GM21528 (cell line): ENCODE measurements around the gene CAST.
"Not testable (repeated sequence)": the region's sequence is repeated elsewhere in the genome, so short reads cannot be mapped to it uniquely, and the experiment has no call there.

ENCODE experiments used
- ATAC-seq: cut with Tn5 transposase; IDR thresholded peaks from one replicate; pipeline ENCODE4 v1.9.1; 2021; ENCODE audit warnings: mild to moderate bottlenecking, moderate library complexity; ENCODE audit not compliant: unreplicated experiment, low FRiP score

The CAST gene

DNA sequence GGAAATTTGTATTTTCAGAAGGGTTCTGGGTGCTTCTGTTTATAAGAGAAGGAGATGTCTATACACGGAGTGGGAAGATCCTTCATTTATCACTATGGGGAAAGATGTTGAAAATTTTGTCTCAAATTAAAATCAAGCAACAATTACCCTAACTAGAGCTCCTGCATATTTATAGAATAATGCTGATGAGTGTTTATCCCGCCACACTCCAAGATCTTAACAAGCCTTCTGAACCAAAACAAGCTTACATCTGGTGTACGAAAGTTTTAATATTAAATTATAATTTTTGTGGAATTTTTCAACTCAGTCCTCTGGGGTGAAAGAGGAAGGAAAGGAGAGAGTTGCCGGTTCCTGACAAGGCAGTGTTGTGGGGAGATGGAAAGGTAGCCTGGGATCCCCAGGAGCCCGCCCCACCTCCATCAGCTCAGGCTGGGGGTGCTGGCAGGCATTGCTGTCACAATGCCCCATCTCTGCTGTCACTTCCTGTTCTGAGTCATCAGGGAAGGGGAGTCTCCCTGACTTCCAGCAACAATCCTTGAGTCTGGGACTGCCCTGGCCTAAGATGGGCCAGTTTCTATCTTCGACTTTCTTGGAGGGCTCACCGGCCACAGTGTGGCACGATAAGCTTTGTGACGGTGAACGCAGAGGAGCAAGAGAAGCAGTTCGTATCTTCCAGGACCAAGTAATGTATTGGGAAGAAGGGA lies 81.0 kb downstream of the CAST start:
- no peak for ATAC-seq

DNA sequence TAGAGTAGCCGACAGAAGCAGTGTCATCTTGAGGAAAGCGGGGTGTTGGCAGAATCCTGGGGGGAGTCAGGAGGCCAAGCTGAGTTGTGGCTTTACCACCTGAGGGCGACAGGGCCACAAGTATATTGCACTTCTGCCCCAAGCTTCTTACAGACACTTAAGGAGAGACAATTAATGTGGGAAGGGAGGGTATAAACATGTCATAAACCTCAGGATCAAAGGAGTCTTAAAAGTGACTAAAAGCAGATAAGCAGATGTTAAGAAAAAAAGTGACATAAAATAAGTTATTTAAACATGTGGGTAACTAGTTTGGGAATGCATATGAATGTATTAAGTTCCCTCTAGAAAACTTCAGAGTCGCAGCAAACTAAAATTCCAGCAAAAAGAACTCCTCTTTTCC lies 81.6 kb downstream of the CAST start:
- ATAC-seq: no peak

DNA sequence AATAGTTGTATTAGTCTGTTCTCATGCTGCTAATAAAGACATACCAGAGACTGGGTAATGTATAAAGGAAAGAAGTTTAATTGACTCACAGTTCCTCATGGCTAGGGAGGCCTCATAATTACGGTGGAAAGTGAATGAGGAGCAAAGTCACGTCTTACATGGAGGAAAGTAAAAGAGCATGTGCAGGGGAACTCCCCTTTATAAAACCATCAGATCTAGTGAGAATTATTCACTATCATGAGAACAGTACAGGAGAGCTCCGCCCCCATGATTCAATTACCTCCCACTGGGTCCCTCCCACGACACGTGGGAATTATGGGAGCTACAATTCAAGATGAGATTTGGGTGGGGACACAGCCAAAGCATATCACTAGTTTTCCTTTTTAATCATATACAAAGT lies 82.0 kb downstream of the CAST start:
- ATAC-seq: not testable (repeated sequence)

DNA sequence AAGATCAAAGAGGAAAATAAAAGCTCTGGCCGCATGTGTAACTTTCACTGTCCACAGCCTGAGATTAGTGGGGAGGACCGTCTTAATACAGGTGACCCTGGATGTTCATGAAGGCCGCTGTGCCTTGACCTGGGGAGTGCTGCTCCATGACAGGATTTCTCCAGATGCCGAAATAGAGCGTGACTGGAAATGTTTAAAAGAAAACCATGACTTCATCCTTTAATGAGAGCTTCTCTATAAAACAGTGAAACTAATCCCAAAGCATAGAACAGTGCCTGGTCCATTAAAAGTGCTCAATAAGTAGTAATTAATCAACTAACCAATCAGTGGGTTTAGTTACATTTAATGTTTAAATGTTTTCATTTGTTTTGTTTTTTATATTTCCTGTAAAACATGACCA lies 82.8 kb downstream of the CAST start:
- ATAC-seq: no peak

DNA sequence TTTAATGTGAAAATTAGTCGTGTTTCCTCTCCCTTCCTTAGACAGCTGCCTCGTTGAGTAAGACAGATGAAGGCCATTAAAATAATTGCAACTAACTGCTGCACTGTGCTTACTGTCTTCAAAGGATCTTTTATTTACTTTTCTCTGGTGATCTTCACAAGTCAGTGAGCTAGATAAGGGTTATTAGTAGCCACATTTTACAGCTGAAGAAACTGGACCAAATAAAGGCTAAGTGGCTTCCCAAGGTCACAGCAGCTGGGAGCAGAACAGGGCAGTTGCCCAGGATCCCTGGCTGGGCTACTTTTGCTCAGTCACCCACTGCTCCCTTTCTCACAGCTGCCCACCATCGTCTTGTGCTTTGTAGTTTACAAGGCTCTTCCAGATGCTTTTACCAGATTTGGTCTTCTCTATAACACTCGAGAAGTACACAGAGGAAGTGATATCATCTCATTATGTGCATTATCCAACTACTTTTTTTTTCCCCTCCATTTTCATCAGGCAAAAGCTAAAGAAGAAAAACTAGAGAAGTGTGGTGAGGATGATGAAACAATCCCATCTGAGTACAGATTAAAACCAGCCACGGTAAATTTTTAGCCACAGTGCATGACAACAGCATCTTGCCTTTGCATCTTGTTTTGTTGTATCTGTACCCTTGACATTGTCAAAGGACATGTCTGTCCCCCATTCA lies 83.8 kb downstream of the CAST start:
- ATAC-seq: no peak

DNA sequence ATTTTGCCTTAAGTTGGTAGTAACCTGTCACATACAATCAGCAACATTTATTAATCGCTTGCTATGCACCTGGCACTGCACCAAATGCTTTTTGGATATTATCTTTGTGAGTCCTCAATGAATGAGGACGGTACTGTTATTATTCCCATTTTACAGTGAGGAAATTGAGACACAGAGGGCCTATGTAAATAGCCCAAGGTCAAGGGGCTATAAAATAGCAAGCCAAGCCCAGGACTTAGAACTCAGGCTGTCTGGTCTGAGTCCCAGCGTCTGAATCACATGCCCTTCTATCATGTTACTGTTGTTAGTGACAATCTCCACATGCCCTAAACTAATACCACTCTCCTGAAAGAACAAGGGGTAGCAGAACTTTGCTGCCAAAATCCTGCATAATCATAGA lies 85.5 kb downstream of the CAST start:
- no peak for ATAC-seq

DNA sequence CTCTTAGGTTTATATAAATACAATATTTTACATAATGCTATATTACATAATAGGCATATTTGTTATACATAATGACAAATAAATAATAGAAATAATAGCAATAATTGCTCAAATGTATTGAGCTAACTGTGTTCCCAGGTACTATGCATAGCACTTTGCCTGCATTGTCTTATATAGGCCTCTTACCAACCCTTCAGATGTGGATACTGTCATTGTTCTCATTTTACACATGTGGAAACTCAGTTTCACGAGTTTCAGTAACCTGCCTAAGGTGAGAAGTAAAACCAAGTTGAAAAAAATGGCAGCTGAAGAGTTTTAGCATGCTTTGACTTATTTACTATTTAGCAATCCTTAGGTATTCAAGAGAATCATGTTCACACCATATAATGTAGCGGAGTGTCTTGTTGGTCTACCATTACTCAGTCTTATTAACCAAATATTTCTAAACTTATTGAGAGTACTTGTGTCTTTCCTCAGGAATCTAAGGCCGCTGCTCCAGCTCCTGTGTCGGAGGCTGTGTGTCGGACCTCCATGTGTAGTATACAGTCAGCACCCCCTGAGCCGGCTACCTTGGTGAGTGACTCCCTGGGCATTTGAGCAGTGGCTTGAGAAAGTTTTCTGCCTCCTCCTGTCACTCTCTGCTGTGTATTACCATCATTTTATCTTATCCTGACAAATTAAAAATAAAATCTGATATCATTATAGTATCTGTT lies 88.1 kb downstream of the CAST start:
- no peak for ATAC-seq

DNA sequence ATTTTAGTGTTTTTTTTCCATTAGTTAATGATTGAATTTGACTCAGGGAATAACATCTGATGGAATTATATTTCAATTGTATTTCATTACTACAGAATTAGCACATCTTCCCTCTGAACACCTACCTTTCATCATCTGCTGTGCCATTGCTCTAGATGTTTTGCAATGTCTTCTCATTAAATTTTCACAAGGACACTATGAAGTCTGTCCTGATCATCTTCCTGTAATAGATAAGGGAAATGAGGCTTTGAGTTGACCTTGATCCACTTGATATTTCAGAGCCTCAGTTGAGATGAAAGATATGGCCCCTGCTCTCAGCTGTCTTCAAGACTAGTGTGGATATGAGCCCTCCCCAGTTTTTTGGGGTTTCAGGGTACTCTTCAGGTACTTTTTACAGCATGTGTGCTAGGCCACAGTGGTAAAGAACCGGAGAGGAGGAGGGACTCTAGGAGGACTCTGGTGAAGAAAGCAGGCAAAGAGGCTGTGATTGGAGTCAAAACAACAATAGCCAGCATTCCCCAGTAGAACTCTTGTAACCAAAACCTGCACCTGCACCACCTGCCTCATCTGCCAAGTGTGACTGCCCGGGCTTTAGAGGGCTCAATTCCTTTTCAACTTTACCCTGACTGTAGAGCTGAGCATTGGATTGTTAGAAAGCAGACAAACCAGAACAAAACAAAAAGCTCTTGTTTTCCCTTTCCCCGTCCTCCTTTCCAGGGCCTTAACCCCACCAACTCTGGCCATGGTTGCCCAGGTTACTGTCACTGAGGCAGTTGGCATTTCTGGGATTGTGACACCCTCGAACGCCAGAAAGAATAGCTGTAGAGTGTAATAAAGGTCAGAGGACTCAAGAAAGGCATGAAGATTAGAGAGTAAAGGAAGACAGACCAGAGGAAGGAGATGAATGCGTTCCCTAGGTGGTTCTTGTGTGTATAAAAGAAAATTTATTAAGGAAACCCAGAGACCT lies 89.3 kb downstream of the CAST start:
- no peak for ATAC-seq

DNA sequence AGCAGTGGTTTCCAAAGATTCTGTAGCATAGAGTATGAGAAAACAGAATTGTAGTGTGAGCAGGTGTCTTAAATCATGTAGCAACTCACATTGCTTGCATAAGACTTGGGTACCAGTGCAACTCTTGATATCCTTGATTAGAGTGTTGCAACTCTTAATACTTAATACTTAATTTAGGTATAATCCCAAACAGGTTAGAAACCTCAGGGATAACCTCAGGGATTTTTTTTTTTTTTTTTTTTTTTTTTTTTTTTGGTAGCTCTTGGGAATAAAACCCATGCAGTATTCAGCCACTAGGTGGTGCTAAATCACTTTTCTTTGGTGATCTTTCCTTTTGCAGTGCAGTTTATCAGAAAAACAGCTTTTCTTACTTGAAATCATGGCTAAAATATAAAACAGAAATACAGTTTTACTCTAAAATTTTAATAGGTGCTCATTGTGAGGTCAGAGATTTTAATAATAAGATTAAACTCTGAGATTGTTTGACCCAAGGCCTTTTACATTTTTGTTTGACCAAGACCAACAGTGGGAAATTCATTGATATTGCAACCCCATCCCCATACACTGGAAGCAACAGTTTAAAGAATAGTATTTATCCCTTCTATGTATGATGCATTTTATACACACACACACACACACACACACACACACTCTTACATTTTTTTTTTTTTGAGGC lies 90.3 kb downstream of the CAST start:
- ATAC-seq: no peak

DNA sequence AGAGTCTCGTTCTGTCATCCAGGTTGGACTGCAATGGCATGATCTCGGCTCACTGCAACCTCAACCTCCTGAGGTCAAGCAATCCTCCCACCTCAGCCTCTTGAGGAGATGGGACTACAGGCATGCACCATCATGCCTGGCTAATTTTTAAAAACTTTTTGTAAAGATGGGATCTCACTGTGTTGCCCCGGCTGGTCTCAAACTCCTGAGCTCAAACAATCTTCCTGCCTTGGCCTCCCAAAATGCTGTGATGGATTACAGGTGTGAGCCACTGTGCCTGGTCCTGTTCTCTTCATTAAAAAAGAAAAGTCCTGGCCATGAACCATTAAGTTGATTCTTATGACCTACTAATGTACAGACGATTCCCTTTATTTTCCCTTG lies 90.8 kb downstream of the CAST start:
- no peak for ATAC-seq

DNA sequence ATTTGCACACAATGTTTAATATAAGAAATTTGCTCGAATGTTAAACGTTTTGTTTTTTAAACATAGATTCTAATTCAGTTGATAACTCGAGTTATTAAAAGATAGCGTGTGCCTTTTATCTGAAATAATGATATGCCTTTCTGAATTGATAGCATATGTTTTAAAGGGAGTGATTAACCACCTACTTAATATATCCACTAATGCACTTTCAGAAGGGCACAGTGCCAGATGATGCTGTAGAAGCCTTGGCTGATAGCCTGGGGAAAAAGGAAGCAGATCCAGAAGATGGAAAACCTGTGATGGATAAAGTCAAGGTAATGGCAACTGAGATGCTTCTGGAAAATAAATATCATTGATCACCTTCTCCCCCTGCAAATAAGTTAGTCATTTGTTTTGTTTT lies 91.7 kb downstream of the CAST start:
- no peak for ATAC-seq

DNA sequence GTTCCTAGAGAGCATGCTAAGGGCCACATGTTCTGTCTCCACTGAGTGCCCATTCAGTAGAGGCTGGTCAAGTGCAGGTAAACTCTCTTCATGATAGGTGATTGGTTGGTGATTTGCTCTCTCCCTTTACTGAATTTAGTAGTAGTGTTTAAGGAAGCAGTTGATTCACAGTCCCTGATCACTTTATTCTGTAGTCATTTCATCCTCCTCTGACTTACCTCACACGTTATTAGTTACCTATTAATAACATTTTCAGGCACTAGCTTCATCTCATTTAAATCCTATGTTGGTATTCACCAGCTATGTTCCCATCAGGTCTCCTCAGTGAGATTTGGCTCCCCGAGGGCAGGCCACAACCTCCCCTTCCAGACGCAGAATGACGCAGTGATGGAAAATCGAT lies 93.7 kb downstream of the CAST start:
- no peak for ATAC-seq

DNA sequence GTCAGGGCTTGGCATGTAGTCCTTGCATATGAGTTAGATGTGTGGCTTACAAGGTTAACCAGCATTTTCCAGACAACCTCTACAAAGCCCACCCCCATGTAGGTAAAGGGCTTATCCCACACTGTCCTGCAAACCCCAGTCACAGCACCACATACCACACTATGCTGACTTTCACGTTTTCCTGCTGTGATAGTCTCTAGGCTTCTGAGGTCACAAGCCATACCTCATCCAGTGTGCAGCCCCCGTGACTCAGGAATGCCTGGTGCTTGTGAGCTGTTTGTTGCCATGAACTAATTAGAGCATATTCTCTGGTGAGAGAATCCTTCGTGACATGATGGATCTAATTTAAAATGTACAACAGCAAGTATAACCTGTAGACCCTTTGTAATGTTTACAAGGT lies 94.8 kb downstream of the CAST start:
- no peak for ATAC-seq

DNA sequence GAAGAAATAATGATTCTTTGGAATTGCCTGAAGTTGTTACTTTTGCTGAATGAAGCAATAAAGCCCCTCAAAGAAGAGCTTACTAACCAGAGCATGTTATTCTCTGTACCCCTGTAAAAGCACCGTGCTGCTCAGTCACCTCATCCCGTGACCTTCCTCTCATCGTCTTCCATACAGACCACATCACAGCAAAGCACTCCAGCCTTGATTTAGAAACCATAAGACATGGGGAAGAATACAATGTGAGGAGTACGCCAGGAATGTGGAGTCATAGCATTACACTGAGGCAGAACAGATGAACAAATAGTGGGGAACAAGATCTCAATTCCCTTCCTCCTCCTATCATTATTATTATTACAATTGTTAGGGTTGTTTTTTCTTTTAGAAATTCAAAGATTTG lies 96.4 kb downstream of the CAST start:
- no peak for ATAC-seq

DNA sequence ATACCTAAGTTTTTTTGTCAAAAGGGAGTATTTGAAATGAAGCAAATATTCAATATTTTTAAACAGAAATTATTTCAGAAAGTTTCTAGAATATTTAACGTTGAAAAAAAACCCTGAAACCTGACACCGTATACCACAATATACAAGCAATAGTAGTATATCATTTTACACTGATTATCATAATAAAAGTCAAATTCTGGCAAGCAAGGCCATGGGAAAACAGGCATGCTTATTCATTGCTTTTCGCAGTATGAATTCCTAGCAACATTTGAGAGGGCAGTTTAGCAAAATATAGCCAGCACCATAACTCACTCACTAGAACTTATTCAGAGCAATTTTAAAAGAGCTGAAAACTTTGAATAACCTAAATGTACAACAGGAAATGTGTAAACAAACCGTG lies 99.4 kb downstream of the CAST start:
- ATAC-seq: no peak

DNA sequence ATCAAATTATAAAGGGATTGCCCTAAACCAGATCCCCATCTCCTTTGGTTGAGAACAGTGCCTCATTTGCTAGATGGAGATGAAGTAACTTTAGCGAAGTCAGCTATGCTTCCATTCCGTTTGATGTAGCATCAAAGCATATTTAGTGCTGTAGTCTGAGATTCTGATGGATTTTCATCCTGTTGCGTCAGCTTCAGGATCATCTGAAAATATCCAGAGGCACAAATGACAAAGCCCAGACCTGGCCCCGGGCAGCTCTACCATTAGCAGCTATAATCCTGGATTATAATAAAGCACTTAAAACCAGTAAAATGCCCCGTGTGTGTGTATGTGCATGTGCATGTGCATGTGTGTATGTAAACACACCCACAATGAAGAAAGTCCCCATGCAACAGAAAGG lies 100.8 kb downstream of the CAST start:
- no peak for ATAC-seq

DNA sequence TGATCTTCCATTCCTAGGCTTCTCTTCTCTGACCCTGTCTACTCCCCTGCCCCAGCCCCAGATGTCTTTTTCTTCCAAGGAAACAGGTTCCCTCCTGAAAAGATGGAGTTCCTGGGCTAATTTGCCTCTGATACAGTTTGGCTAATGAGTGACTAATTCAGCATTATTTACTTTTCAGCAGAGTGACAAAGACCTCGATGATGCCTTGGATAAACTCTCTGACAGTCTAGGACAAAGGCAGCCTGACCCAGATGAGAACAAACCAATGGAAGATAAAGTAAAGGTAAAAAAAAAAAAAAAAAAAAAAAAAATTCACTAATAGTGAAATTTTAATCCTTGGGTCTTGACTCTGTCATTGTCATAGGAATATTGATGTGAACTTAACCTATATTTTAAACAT lies 102.9 kb downstream of the CAST start:
- no peak for ATAC-seq

DNA sequence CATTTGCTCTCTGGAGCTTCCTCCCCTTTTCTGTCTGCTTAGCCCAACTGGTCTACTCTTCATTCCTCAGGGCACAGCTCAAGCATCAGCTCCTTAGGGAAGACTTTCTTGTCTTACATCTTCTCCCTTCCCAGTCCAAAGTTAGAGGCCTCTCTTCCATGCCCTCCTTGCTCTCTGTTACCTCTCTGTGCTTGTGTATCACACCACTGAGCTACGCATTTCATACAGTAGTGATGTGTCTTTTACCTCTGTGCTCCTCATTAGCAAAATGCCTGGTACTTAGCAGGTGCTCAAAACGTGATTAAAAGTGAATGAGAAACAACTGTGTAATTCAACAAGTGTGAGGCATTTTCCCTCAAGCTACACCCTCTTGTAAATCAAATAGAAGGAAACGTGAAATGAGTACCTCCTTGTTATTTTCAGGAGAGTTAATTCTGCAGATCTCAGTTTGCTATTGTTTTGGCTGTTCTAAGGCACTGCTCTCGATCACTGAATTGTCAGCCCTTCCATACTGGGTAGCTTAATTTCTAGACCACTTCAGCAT lies 106.6 kb downstream of the CAST start:
- no peak for ATAC-seq

DNA sequence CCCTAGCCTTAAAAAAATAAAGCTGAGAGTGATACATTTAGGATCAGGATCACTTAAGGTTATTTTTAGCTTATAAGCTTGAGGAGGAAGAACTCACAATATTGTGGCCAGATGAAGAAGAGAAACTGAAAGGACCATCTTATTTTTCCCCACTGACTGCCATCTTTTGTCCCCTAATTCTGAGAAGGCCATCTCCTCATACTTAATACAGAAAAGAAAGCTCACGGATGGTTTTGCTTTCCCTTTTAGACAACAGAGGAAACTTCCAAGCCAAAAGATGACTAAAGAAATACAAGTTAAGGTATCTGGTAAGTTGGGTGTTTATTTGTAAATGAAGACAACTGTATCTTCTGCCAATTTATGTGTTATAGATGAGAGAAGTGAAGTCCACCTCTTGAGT lies 109.2 kb downstream of the CAST start:
- no peak for ATAC-seq

DNA sequence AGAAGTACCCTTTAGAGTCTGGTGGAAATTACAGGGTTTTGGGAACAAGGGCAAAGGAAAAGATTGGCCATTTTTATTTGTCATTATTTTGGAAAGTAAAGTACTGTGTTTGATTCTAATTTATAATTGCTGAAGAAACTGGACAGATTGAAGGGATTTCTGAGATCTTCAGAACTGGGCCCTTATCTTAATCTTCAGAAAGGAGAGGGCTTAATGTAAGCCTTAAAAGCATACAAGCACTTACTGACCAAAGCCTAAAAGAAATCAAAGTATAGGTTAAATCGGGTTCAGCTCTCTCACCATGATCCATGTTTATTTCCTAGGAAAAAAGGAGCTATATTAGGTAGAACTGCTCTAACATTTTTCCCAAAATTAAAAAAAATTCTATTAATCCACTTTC lies 109.9 kb downstream of the CAST start:
- no peak for ATAC-seq
